CD4-positive, alpha-beta T cell treated with Interleukin-6 for 4 hours (primary cell): Measurements from ENCODE around the gene ZYG11A.
"Not testable (repeated sequence)": the region's sequence is repeated elsewhere in the genome, so short reads cannot be mapped to it uniquely, and the experiment has no call there.

Experiments used
- DNase-seq: peaks from one replicate; pipeline ENCODE4 v3.0.0-alpha.2; 2020; ENCODE audit warnings: mixed read lengths

Gene ZYG11A

DNA sequence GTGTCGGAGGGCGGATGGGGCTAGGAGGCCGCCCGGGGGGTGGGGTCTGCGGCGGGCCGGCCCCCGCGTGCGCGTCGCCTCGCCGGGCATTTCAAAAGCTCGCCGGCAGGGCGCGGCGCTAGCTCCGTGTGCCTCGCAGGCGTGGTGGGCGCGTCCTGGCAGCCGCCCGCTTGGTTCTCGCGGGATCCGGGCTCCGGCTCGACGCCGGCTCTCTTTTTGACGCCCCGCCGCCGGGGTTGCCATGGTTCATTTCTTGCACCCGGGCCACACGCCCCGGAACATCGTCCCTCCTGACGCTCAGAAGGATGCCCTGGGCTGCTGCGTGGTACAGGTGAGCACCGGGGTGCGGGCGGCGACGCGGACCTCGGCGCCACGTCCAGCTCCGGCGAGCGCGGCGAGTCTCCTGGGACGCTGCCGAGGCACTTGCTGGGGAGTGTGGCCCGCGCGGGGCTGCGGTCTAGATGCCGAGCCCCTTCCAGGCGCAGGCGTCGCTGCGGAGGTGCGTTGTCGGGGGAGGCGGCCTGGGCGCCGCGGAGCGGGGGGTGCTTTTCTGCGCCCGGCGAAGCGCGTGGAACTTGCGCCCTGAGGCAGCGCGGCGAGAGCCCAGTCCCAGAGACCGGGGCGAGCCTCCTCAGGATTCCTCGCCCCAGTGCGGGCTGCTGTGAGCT lies at the start of gene ZYG11A:
TSS of gene ZYG11A (plus strand) at position 118 of the 668 bp plus-strand sequence. CDS start at position 242, 124 bp downstream.
- peak; percentile 69 for DNase-seq

DNA sequence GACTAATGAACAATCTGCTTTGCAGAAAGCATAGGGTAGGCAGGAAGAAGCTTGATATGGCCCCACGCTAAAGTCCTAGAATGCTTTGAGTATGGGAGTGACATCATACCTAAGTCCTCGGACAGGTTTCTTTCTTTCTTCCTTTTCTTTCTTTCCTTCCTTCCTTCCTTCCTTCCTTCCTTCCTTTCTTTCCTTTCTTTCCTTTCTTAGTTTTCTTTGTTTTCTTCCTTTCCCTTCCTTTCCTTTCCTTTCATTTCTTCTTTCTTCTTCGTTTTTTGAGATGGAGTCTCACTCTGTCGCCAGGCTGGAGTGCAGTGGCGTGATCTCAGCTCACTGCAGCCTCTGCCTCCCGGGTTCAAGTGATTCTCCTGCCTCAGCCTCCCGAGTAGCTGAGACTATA lies 48.8 kb upstream of the ZYG11A start:
- not testable (repeated sequence) for DNase-seq

DNA sequence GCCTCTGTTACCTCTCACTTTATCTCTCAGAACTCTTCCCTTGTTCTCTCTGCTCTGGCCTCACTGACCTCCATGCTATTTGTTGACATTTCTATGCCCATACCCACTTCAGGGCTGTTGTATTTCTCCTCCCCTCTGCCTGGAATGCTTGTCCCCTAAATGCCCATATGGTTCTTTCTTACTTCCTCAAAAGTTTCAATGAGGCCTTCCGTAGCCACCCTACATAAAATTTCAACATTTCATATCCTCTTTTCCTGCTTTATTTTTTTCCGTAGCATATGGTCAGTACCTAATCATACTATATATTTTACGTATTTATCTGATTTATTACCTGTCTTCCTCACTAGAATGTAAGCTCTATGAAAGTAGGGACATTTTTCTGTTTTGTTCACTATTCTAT lies 47.1 kb upstream of the ZYG11A start:
- DNase-seq, result no peak

DNA sequence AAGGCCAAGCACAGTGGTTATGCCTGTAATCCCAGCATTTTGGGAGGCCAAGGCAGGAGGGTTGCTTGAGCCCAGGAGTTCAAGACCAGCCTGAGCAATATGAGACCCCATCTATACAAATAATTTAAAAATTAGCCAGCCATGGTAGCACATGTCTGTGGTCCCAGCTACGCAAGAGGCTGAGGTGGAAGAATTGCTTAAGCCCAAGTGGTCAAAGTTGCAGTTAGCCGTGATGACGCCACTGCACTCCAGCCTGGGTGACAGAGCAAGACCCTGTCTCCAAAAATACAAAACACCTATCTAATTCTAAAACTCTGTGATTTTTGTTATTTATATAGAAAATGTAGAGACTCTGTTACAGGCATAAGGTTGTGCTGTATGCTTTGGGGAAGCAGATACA lies 44.2 kb upstream of the ZYG11A start:
- no peak for DNase-seq

DNA sequence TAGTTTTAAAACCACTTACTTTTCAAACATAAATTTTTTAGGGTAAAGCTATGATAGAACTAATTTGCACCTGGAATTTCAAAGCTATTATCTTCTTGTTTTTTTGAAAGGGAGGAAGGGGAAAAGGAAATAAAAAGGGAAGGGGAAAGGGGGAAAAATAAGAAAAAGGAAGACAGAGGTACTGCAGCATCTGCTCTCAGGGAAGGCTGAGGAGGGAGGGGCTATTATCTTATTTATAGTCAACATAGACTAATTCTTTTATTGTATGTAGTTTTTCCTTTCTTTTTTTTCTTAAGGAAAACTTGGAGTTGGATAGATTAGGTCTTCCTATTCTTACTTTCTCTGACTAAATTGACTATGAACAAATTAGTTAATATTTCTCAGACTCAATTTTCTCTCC lies 41.5 kb upstream of the ZYG11A start:
- DNase-seq, result no peak

DNA sequence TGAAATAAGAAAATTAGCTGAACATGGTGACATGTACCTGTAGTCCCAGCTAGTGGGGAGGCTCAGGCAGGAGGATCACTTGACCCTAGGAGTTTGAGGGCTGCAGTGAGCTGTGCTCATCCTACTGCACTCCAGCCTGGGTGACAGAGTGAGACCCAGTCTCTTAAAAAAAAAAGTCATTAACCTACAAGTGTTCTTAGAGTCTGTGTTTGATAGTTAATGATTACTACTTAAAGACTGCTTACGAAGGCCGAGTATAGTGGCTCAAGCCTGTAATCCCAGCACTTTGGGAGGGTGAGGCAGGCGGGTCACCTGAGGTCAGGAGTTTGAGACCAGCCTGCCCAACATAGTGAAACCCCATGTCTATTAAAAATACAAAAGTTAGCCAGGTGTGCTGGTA lies 38.5 kb upstream of the ZYG11A start:
- not testable (repeated sequence) for DNase-seq

DNA sequence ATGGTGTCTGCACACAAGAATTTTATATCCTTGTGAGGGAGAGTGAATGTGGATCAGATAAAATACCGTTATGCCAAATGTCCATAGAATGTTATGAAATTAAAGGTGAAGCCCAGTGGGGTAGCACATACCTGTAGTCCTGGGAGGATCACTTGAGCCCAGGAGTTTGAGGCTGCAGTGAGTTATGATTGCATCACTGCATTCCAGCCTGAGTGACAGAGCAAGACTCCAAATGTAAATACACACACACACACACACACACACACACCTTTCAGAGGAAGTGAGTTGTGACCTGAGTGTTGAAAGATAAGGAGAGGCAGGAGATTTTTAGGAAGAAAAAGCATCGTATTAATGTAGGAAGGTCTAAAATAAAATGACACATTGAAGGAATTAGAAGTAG lies 28.1 kb upstream of the ZYG11A start:
- no peak for DNase-seq

DNA sequence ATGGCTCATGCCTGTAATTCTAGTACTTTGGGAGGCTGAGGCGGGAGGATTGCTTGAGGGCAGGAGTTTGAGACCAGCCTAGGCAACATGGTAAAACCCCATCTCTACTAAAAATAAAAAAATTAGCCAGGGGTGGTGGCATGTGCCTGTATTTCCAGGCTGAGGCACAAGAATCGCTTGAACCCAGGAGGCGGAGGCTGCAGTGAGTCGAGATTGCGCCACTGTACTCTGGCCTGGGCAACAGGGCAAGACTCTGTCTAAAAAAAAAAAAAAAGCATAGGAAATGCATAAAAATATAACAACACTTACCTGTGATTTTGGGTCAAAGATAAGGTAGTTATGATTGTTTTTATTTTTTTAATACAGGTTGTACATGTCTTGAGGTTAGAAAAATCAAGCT lies 21.7 kb upstream of the ZYG11A start:
- DNase-seq, result not testable (repeated sequence)

DNA sequence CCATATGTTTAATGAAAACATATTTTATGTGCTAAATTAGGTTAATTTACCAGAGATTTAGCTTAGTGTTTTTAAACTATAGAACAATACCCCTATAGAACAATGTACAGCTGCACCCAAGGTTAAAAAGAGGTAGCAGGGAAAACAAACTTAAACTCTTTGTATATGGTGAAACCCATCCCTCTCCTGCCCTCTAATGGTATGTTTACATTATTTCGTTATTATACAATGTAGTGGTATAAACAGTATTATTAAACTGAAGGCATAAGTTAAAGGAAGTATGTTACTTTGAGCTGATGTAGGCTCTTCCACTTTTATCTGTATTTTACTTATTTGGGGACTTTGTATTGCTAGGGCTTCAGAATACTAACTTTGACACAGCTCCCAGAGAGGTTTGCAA lies 16.7 kb upstream of the ZYG11A start:
- no peak for DNase-seq

DNA sequence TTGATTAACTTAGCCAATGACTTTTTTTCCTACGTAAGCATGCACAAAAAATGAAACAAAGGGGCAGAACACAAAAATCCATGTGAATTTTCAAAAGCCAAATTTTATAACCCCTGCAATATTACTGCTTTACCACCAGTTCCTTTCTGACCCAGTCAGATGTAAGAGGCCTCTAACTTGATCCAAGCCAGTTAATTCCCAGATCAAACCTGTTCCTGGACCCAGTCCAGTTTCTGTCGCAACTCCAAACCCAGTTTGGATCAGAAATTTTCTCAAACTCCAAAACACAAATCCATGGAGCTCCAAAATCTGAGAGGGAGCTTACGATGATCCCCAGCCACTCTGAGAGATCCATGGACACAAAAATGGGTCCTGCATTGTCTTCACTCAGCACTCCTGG lies 7.8 kb upstream of the ZYG11A start:
- no peak for DNase-seq

DNA sequence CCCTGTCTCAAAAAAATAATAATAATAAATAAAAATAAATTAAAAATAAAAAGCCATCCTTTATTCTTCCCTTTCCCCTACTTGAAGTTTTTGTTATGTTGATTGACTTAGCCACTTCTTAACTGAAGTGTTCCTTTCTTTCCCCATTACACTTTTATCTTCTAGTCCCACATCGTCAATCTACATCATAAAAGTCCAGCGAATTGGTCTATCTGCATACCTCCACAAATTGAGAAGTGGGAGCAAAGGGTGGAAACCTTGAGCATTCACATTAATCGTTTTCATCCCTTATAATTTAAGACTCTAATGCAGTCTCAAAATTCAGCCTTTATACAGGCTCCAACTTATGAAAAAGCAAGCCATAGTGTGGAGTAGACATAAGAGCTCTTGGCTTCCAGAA lies 6.5 kb upstream of the ZYG11A start:
- DNase-seq, result no peak

DNA sequence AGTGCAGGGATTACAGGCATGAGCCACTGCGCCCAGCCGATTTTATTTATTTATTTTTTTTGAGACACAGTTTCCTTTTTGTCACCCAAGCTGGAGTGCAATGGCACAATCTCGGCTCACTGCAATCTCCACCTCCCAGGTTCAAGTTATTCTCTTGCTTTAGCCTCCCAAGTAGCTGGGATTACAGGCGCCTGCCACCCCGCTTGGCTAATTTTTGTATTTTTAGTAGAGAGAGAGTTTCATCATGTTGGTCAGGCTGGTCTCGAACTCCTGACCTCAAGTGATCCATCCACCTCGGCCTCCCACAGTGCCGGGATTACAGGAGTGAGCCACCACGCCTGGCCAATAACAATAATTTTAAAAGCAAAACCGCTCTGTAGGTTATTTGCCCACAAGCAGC lies 3.4 kb upstream of the ZYG11A start:
- not testable (repeated sequence) for DNase-seq

DNA sequence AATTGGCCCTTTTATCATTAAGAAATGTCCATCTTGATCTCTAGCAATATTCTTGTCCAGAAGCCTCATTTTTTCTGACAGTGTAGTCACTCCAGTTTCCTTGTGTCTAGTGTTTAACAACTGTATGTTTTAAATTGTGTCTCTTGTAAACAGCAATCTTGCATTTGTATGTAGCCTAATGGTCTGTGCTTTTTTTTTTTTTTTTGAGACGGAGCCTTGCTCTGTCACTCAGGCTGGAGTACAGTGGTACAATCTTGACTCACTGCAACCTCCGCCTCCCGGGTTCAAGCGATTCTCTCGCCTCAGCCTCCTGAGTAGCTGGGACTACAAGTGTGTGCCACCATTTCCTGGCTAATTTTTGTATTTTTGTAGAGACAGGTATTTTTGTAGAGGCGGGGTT lies 2.6 kb downstream of the ZYG11A start:
- DNase-seq, result not testable (repeated sequence)

DNA sequence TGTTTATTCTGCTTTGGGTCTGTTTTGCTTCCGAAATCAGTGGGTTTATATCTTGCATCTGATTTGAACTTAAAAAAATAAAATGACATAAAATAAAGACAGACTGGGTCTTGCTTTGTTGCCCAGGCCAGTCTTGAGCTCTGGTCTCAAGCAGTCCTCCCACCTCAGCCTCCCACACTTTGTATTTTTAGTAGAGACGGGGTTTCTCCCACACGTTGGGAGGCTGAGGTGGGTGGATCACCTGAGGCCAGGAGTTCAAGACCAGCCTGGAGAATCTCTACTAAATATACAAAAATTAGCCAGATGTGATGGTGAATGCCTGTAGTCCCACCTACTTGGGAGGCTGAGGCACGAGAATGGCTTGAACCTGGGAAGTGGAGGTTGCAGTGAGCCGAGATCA lies 5.9 kb downstream of the ZYG11A start:
- no peak for DNase-seq

DNA sequence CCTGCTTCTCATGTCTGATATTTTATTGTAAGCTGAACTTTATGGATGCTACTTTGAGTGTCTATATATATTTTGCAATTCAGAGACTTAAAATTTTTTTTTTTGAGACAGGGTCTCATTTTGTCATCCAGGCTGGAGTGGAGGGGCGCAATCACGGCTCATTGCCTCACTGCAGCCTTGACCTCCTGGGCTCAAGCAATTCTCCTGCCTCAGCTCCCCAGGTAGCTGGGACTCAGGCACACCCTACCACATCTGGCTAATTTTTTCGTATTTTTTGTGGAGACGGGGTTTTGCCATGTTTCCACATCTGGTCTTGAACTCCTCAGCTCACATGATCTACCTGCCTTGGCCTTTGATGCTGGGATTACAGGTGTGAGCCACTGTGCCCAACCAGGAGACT lies 8.4 kb downstream of the ZYG11A start:
- no peak for DNase-seq

DNA sequence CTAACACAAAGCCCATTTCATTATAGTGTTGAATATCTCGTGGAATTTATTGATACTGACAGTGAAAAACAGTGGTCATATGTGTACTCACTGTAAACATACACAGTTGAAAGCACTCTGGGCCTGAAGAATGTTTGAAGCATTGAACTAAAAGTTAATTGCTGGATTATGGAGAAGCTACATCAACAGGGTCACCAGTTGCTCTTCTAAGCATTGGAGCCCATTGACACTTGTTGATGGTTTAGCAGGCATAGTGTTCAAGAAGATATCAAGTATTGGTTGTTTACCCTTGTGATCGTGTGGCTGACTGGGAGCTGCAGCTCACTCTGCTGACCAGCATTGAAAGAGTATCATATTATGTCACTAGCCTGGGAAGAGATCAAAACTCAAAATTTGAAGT lies 10.3 kb downstream of the ZYG11A start:
- DNase-seq, result no peak

DNA sequence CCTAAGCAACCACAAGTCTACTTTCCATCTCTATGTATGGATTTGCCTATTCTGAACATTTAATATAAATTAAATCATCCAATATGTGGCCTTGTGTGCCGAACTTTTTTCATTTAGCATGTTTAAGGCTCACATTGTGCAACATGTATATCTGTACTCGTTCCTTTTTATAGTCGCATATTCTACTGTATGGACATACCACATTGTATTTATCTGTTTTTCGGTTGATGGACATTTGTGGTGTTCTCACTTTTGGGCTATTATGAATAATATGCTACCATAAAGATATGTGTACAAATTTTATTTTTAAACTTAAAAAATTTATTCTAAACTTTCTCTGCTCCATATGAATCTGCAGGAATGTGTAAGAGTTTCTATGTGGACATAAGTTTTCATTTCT lies 13.0 kb downstream of the ZYG11A start:
- DNase-seq, result no peak

DNA sequence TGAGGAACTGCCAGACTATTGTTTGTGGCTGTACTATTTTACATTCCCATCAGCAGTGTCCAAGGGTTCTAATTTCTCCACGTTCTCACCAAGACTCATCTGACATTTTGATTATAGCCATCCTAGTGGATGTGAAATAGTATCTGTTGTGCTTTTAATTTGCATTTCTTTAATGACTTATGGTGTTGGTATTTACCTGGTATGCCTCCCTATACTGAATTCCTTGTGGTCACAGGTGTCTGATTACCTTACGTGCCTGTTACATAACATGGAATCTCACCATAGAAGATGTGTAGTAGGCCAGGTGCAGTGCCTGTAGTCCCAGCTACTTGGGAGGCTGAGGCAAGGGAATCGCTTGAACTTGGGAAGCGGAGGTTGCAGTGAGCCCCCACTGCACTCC lies 13.5 kb downstream of the ZYG11A start:
- DNase-seq, result no peak

DNA sequence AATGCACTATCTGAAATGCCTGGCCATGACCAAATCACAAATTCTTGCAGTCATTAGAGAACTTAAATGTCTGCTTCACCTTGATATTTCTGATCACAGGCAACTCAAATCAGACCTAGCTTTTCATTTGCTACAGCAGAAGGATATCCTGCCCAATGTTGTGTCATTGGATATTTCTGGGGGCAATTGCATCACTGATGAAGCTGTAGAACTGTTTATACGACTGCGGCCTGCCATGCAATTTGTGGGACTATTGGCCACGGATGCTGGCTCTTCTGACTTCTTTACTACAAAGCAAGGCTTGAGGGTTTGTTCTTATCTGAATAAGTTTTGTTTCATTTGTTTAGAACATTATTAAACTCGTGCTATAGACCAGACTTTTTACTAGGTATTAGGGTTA lies 14.9 kb downstream of the ZYG11A start:
- DNase-seq, result no peak

DNA sequence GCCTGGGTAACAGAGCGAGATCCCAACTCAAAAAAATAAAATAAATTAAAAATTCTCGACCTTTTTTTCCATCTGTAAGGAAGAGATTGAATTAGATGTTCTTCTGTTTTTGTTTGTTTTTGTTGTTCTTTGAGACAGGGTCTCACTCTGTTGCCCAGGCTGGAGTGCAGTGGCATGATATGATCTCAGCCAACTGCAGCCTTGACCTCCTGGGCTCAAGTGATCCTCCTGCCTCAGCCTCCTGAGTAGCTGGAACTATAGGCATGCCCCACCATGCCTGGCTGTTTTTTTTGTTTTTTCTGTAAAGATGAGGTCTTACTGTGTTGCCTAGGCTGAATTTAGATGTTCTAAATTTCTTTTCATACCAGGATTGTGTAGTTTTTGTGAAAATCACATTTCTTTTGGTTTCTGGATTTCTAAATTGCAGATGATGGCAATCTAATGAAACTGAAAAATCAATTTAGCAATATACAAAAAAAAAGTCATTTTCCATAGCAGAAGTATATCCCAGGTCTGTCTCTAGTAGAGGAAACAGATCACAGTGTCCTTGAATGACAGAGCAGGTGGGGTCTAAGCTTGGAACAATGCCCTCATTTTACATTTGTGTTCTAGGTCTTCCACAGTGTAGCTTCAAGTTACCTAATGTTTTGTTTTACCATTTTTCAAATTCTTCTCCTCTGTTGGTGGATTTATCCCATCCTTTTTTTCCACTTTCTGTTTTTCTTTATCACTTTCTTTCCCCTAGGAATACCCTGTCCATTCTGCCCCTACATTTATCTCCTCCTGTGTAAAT lies 20.3 kb downstream of the ZYG11A start:
- no peak for DNase-seq

DNA sequence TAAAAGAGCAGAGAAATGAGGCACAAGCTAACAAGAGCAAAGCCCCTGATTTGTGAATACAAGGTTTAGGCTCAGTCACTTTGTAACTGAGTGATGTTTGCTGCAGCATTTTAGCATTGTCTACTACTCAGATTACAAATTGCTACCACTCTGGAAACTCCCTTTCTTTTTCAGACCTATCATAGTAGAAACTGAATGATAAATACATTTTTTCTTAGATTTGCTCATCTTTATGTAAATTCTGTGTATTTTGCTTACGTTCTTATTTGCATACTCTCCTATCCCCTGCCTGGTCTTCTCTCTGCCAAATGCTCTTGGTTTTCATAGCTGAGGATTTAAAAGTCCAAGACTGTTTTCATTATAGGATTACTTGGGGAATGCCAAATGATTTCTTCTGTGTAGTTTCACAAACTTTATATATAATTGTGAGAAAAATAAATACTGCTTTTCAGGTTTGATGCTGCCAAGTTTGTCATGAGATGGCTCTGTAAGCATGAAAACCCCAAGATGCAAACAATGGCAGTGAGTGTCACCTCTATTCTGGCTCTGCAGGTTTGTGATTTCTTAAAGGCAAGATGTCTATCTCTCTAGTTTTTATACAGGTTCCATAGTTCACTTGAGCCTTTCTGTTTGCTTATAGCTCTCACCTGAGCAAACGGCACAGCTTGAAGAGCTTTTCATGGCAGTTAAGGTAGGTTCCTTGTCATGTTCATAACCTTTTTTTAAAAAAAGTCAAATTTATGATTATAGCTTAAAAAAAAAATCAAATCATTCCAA lies 24.7 kb downstream of the ZYG11A start:
- DNase-seq, result no peak

DNA sequence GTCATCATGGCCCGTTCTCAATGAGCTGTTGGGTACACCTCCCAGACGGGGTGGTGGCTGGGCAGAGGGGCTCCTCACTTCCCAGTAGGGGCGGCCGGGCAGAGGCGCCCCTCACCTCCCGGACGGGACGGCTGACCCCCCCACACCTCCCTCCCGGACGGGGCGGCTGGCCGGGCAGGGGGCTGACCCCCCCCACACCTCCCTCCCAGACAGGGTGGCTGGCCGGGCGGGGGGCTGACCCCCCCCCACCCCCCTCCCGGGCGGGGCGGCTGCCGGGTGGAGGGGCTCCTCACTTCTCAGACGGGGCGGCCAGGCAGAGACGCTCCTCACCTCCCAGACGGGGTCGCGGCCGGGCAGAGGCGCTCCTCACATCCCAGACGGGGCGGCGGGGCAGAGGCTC lies 27.2 kb downstream of the ZYG11A start:
- DNase-seq, result not testable (repeated sequence)

DNA sequence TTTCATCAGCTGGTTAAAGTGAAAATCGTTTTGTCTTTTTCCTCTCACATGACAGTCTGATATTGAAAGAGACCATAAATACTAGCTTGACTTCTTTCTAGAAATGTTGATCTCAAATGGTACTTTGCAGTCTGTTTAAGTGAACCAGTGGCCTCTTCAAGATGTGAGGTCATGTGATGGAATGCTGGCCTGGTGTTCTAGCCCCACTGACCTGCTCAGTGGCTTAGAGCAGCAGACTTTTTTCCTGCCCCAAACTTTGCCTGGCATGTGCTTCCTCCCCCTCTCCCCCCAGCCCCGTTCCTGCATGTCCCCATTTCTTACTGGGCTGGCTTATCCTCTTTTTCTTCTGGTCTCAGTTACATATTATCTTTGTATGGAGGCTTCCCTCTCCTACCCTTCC lies 34.3 kb downstream of the ZYG11A start:
- no peak for DNase-seq

DNA sequence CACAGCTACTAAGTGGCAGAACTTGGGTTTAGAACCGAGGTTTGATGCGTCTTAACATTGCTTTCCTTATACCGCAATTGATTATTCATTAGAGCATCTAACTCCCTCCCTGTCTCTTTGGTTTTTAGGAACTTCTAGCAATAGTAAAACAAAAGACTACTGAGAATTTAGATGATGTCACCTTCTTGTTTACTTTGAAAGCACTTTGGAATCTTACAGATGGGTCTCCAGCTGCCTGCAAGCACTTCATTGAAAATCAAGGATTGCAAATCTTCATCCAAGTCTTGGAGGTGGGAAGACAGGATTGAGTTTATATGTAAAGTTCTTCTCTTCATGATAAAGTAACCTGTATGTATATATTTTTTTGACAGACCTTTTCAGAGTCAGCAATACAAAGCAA lies 35.0 kb downstream of the ZYG11A start:
- DNase-seq, result no peak
